Testis (tissue), 2 donors: ENCODE data around the gene KIF1A.

Experiments used
- POLR2A ChIP-seq: fragments of 450-650 bp; IDR thresholded peaks from one replicate; pipeline ENCODE4 v1.6.1; 2017; ENCODE audit warnings: antibody characterized with exemption, mild to moderate bottlenecking, moderate library complexity
- TF ChIP-seq, protein P1 (sequence below), 3 experiments: fragments of 450-650 bp in 2 of 3; fragments of 200-600 bp in 1 of 3; sonication (generic) in 1 of 3; IDR thresholded peaks; one replicate each; pipeline ENCODE4 v1.5.1; 2016 to 2019; ENCODE audit warnings: antibody characterized with exemption in 3 of 3, mild to moderate bottlenecking in 2 of 3, moderate library complexity in 1 of 3

- TF ChIP-seq, protein P1, sequence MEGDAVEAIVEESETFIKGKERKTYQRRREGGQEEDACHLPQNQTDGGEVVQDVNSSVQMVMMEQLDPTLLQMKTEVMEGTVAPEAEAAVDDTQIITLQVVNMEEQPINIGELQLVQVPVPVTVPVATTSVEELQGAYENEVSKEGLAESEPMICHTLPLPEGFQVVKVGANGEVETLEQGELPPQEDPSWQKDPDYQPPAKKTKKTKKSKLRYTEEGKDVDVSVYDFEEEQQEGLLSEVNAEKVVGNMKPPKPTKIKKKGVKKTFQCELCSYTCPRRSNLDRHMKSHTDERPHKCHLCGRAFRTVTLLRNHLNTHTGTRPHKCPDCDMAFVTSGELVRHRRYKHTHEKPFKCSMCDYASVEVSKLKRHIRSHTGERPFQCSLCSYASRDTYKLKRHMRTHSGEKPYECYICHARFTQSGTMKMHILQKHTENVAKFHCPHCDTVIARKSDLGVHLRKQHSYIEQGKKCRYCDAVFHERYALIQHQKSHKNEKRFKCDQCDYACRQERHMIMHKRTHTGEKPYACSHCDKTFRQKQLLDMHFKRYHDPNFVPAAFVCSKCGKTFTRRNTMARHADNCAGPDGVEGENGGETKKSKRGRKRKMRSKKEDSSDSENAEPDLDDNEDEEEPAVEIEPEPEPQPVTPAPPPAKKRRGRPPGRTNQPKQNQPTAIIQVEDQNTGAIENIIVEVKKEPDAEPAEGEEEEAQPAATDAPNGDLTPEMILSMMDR (IDR thresholded peaks at IDR 0.05), result no peak
- no peak for TF ChIP-seq POLR2A
Observed at GRCh38 chr2:240856151-240856980, 36.3 kb upstream of the KIF1A start.
